Sigmoid colon (tissue), 7 donors: Measurements from ENCODE around the gene CEND1. TPM values are rescaled to one million over a fixed set of nuclear protein-coding genes. Genes with fewer than 3 reads are reported as not detected.

Experiments used
- DNase-seq: peaks from one replicate; pipeline ENCODE4 v3.0.0-alpha.2; 2019
- H3K27ac ChIP-seq, 4 donors: fragments of 200-600 bp; sonication (generic); one replicate each; pipeline ENCODE4 v1.5.1; 2016 to 2019; ENCODE audit warnings: mild to moderate bottlenecking in 1 of 4
- H3K27me3 ChIP-seq, 3 donors: fragments of 200-600 bp; sonication (generic); one replicate each; pipeline ENCODE4 v1.5.1; 2019; ENCODE audit warnings: mild to moderate bottlenecking in 1 of 3
- H3K36me3 ChIP-seq, 4 donors: fragments of 200-600 bp; sonication (generic); one replicate each; pipeline ENCODE4 v1.5.1; 2016 to 2019
- H3K4me1 ChIP-seq, 4 donors: fragments of 200-600 bp; sonication (generic); one replicate each; pipeline ENCODE4 v1.5.1; 2017 to 2019
- H3K4me3 ChIP-seq, 4 donors: fragments of 200-600 bp; sonication (generic); one replicate each; pipeline ENCODE4 v1.5.1; 2017 to 2019; ENCODE audit warnings: mild to moderate bottlenecking in 2 of 4, moderate library complexity in 1 of 4
- H3K9me3 ChIP-seq, 4 donors: fragments of 200-600 bp in 3 of 4; sonication (generic) in 3 of 4; one replicate each; pipeline versions ENCODE4 v1.5.1 to v1.6.1; 2013 to 2019
- EP300 ChIP-seq, 4 donors: sonication (generic); formaldehyde crosslinking; IDR thresholded peaks; one replicate each; pipeline ENCODE4 v1.6.1; 2017; ENCODE audit warnings: antibody characterized with exemption in 4 of 4
- POLR2A ChIP-seq, 2 donors: fragments of 450-650 bp; IDR thresholded peaks; one replicate each; pipeline ENCODE4 v1.6.1; 2016; ENCODE audit warnings: antibody characterized with exemption in 2 of 2, mild to moderate bottlenecking in 2 of 2, moderate library complexity in 2 of 2
- POLR2AphosphoS5 ChIP-seq, 4 donors: sonication (generic); formaldehyde crosslinking; IDR thresholded peaks; one replicate each; pipeline ENCODE4 v1.6.1; 2017; ENCODE audit warnings: antibody characterized with exemption in 4 of 4
- WGBS, 2 donors: extraction: QIAGEN DNeasy Blood & Tissue Kit; methylation state at CpG; one replicate each; pipeline ENCODE4 v1.1.7; 2013; 5-methylcytosine and 5-hydroxymethylcytosine counted together
- intact Hi-C: fragments of 100-400 bp; cut with DNase I; formaldehyde crosslinking; loops from one replicate; pipeline ENCODE4 v1.15.1; 2023
- polyA plus RNA-seq, 3 donors: library from polyadenylated mRNA; stranded (reverse); fragments of 200-250 nt; gene quantifications; one replicate each; pipeline ENCODE4 v1.2.3, GENCODE V29; 2013
- total RNA-seq, 4 donors: library from RNA; depleted of rRNA; stranded (reverse); fragments of >200 nt; gene quantifications; one replicate each; pipeline ENCODE4 v1.1.0, GENCODE V29; 2016
- TF ChIP-seq, protein P1 (sequence below), 4 experiments: fragments of 450-650 bp in 3 of 4; fragments of 200-600 bp in 1 of 4; IDR thresholded peaks; one replicate each; pipeline ENCODE4 v1.5.1; 2016 to 2019; ENCODE audit warnings: antibody characterized with exemption in 4 of 4, mild to moderate bottlenecking in 3 of 4, moderate library complexity in 2 of 4
- donor health status: healthy with polysubstance abuse.
- donor health status: Bipolar disorder and iron deficiency.
- donor health status: healthy.

CEND1 gene
- total and polyA plus RNA-seq, 7 donors = 1.8 to 3.6 (median 2.2) TPM; not detected in 2

DNA sequence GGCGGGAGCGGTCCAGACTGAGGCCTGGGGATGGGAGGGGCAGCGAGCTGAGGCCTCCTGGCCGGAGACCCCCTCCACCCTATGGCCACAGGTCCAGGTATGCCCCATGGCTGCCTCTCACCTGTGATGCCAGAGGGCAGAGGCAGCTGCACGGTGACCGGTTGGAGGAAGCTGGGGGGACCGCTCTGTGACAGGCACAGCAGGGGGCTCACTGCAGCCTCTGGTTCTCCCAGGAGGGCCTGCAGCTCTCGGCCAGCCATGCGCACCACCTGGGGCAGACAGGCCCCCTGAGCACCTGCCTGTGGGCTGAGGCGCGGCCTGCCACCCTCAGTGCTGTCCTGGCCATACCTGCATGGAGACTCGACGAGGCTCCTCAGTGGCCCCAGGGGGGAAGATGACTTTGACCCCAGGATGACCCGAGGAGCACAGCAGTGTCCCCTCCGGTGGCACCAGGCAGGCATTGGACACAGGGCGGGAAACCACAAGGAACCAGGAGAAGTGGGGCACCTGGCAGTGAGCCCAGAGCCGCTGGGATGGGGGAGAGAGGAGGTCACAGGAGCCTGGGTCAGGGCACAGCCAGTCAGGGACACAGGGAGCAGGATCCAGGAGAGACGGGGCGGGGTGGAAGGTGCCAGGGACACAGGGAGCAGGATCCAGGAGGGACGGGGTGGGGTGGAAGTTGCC is 11.3 kb upstream of the CEND1 start:
- WGBS, 2 donors = 89 to 95% methylated on average over 20 of the region's 20 CpGs
- TF ChIP-seq EP300 (IDR thresholded peaks at IDR 0.05) (no peak), POLR2A (IDR thresholded peaks at IDR 0.05) (no peak), POLR2AphosphoS5 (IDR thresholded peaks at IDR 0.05) (no peak)
- TF ChIP-seq, protein P1, sequence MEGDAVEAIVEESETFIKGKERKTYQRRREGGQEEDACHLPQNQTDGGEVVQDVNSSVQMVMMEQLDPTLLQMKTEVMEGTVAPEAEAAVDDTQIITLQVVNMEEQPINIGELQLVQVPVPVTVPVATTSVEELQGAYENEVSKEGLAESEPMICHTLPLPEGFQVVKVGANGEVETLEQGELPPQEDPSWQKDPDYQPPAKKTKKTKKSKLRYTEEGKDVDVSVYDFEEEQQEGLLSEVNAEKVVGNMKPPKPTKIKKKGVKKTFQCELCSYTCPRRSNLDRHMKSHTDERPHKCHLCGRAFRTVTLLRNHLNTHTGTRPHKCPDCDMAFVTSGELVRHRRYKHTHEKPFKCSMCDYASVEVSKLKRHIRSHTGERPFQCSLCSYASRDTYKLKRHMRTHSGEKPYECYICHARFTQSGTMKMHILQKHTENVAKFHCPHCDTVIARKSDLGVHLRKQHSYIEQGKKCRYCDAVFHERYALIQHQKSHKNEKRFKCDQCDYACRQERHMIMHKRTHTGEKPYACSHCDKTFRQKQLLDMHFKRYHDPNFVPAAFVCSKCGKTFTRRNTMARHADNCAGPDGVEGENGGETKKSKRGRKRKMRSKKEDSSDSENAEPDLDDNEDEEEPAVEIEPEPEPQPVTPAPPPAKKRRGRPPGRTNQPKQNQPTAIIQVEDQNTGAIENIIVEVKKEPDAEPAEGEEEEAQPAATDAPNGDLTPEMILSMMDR (IDR thresholded peaks at IDR 0.05) = no peak
- no peak for DNase-seq
- Histone ChIP-seq H3K4me3 (no peak overlapping the region), H3K27ac (no peak overlapping the region), H3K4me1 (peaks cover 0 to 43% (median 34%) of the 10 kb centered on the region in 4 donors), H3K36me3 (peaks cover 0 to 38% (median 3%) of the 10 kb centered on the region in 4 donors), H3K27me3 (no peaks in the 10 kb centered on the region), H3K9me3 (no peaks in the 10 kb centered on the region)
- intact Hi-C loops = no loop called here

- Histone ChIP-seq H3K36me3 (peaks cover 0 to 38% (median 3%) of the 10 kb centered on the region in 4 donors), H3K4me1 (peaks cover 0 to 46% (median 37%) of the 10 kb centered on the region in 4 donors), H3K4me3 (no peak overlapping the region), H3K9me3 (no peaks in the 10 kb centered on the region), H3K27ac (no peak overlapping the region), H3K27me3 (no peaks in the 10 kb centered on the region)
- intact Hi-C loops = no loop called here
- 93 to 96% methylated on average over 30 of the region's 30 CpGs for WGBS, 2 donors
- DNase-seq = no peak
- TF ChIP-seq POLR2AphosphoS5 (IDR thresholded peaks at IDR 0.05) = no peak
These were observed 10.6 kb upstream of the CEND1 start for GRCh38 chr11:800473-800872.

- no peak overlapping the region for H3K4me3 ChIP-seq
- no peak for DNase-seq
- H3K27me3 ChIP-seq = no peaks in the 10 kb centered on the region
- no peak for TF ChIP-seq POLR2A (IDR thresholded peaks at IDR 0.05)
- TF ChIP-seq EP300 (IDR thresholded peaks at IDR 0.05) = no peak
- TF ChIP-seq, protein P1 (IDR thresholded peaks at IDR 0.05) = no peak
- TF ChIP-seq POLR2AphosphoS5 (IDR thresholded peaks at IDR 0.05) = no peak
- no peak overlapping the region for H3K27ac ChIP-seq
- H3K4me1 ChIP-seq = peaks cover 0 to 47% (median 41%) of the 10 kb centered on the region in 4 donors
- H3K9me3 ChIP-seq = no peaks in the 10 kb centered on the region
- H3K36me3 ChIP-seq = peaks cover 0 to 38% (median 3%) of the 10 kb centered on the region in 4 donors
- WGBS, 2 donors = 96% methylated on average over 32 of the region's 32 CpGs
- intact Hi-C loops = loop anchor here (5.0 kb wide), 2 partner anchors 52 to 102 kb away; partner anchors contain the start of genes DEAF1, TALDO1 and TMEM80
These were observed 9.9 kb upstream of the CEND1 start for GRCh38 chr11:799641-800316.

GRCh38 chr11:798093-798713 is 8.3 kb upstream of the CEND1 start, which contains the start of gene SLC25A22:
Gene SLC25A22, minus strand, starts transcription at chr11:798281. Its CDS starts 3,275 bp downstream, at chr11:795006.
- Histone ChIP-seq H3K27ac (peak within 1 kb of the TSS; percentile 84 to 93 (median 90)), H3K4me3 (peak within 1 kb of the TSS; percentile 49 to 65 (median 56)), H3K36me3 (peaks cover 0 to 41% (median 3%) of the 10 kb centered on the region in 4 donors), H3K4me1 (peaks cover 0 to 38% (median 31%) of the 10 kb centered on the region in 4 donors), H3K9me3 (no peaks in the 10 kb centered on the region), H3K27me3 (no peaks in the 10 kb centered on the region)
- intact Hi-C loops = loop anchor here (5.0 kb wide), 2 partner anchors 51 to 101 kb away; partner anchors contain the start of genes DEAF1, TALDO1 and TMEM80
- no peak for TF ChIP-seq EP300 (IDR thresholded peaks at IDR 0.05)
- TF ChIP-seq, protein P1 (IDR thresholded peaks at IDR 0.05) = peak; percentile 42 to 82 (median 66)
- 2 to 3% methylated on average over 69 of the region's 69 CpGs for WGBS, 2 donors
- no peak for DNase-seq
